GM18873 (cell line): ENCODE measurements around the gene NEMP2.

Experiments used
- ATAC-seq: cut with Tn5 transposase; IDR thresholded peaks from one replicate; pipeline ENCODE4 v1.9.1; 2021; ENCODE audit warnings: mild to moderate bottlenecking, moderate library complexity, moderate number of reproducible peaks; ENCODE audit not compliant: unreplicated experiment, low FRiP score

The NEMP2 gene

DNA sequence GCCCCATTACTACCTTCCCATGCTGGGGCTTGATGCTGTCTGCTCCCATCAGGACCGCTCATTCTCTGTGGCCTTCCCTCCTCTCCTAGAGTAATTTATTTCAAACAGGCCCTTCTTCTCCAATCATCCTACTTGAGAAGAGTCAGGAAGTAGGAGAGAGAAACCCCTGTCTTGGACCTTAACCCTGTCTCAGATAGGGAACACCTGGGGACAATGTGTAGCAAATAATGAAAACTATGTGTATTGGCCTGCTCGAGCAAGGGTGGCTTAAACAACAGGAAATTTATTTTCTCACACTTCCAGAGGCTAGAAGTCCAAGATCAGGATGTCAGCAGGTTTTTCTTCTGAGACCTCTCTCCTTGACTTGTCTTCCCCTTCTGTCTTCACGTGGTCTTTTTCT, 26.6 kb upstream of the NEMP2 start:
- no peak for ATAC-seq

DNA sequence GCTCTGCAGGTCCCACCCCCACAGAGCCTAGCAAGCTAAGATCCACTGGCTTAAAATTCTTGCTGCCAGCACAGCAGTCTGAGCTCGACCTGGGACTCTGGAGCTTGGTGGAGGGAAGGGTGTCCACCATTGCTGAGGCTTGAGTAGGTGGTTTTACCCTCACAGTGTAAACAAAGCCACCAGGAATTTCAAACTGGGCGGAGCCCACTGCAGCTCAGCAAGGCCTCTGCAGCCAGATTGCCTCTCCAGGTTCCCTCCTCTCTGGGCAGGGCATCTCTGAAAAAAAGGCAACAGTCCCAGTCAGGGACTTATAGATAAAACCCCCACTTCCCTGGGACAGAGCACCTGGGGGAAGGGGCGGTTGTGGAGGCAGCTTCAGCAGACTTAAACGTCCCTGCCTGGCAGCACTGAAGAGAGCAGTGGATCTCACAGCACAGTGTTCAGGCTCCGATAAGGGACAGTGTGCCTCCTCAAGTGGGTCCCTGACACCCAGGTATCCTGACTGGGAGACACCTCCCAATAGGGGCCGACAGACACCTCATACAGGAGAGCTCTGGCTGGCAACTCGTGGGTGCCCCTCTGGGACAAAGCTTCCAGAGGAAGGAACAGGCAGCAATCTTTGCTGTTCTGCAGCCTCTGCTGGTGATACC, 20.0 kb upstream of the NEMP2 start:
- ATAC-seq: no peak

DNA sequence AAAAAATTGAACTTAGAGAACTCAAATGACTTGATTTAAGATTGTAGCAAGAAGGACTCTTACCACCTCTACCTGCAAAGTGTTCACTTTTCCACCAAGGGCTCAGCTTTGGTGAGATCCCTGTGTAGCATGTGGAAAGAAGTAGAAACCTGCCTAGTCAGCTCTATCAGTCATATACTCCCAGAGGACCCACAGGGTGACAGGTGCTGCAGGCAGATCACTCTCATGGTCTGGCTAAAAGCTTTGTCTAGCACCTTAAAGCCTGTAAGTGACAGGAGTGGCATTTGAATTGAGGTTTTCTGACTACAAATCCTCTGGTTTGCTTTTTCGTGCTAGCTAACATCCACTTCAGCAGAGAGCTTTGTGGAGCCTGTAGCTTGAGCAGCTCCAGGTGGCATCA, 18.7 kb upstream of the NEMP2 start:
- ATAC-seq: no peak

DNA sequence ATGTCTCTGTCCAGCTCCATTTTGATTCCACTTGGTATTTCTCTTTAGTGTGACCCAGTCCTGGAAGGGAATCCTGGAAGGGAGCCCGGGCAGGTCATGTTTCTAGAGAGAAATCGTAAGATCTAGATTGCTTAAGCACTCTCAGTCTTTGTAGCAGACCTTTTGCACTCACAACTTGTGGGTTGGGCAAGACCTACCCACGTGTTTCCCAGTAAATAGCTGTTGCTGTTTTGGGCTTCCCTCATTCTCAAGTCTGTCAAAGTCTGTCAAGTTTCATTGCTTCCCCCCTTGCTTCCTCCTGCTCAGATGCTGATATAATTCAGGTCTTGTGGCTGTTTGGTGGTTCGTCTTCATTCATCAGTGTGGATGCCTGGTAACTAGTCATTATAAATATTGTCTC, 17.4 kb upstream of the NEMP2 start:
- no peak for ATAC-seq

DNA sequence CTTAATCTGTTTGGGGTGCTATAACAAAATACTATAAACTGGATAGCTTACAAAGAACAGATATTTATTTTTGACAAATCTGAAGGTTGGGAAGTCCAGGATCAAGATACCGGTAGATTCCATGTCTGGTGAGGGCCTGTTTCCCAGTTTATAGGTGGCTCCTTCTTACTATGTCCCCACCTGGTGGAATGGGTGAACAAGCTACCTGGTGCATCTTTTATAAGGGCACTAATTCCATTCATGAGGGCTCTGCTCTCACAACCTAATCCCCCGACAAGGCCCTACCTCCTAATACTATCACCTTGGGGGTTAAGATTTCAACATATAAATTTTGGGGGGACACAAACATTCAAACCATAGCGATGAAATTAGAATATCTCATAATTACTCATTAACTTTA, 15.6 kb upstream of the NEMP2 start:
- no peak for ATAC-seq

DNA sequence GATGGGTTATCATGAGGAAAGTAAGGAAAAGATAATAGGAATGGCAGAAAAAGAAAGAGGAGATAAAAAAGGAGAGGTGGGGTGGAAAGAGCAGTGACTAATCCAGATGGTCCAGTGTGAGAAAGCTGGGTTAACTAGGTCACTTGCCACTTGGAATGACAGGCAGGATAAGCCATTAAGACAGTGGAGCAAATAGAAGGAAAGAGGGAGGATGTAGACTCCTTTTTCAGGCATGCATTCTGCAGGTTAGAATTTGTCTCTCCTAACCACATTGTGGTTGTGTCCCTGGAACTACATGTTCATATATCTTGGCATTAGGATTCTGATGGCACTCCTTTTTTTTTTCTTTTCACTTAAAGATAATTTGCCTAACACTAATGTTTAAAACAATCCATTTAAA, 13.4 kb upstream of the NEMP2 start:
- no peak for ATAC-seq

DNA sequence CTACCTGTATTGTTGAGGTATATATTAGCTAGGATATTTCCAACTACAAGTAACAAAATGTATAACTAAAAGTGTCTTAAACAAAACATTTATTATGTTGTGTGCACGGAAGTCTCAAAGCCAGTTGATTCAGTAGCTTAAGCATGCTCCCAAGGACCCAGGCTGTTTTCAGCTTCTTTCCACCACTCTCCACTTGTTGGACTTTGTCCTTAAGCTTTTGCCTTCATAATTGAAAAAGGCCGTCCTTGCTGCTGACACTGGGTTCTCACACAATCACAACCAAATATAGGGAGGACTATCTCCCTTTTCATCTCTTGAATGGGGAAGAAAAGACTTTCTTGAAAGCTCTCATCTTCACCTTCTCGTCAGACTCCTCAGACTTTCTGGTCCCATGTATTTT, 12.2 kb upstream of the NEMP2 start:
- ATAC-seq: no peak

DNA sequence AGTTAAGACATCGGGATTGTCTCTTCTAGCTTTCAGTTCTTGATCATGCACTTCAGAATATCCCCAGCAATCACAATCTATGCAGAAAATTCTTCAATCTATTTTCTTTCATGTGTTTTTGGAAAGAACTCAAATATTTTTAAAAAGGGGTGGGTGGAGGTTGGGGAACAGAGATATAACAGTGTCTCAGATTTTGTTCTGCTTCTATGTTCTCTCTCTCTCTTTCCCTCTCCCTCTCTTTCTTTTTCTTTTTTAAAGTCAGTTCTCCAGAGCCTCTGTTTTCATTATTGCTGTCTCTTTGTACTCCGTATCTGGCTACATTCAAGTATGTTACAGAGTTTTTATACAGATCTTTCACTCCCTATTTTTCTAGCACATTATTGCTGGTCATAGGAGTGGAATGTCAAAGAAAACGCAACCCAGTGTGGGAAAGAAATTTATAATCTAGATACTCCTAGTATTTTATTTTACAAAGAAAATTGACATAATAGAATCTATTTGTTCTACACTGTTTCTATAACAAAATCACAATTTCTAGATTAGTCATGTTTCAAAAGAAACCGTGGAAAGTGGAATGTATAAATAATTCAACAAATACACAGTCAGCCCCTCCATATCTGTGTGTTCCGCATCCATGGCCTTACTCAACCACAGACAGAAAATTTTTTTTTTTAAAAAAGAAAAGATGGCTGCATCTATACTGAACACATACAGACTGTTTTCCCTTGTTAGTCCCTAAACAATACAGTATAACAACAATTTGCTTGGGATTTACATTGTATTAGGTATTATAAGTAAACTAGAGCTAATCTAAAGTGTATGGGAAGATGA, 11.2 kb upstream of the NEMP2 start:
- no peak for ATAC-seq

DNA sequence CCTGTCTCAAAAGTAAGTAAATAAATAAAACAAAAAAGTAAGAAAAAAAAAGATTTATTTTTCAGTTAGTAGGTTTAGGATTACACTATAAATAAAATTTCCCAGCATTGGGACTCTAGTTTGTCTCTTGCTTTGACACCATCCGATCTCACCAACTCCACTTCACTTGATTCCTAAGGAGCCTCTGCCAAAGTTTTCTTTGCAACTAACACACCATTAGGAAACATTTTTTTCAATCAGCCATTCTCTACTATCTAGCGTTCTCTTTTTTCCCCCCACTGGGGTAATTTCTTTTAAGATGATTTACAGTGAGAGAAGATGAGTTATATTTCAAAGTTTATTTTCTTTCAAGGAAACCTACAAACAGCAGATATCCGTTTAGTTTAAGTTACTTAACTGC, 10.6 kb upstream of the NEMP2 start:
- no peak for ATAC-seq

DNA sequence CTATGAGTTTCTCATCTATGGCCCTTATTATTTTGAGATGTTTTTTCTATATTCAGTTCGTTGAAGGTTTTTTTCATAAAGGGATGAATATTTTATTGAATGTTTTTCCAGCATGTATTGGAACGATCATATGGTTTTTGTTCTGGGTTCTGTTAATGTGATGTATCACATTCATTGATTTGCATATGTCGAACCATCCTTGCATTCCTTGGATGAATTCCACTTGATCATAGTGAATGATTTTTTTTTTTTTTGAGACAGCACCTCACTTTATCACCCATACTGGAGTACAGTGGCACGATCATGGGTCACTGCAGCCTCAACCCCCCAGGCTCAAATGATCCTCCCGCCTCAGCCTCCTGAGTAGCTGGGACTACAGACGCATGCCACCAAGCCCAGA, 5.5 kb upstream of the NEMP2 start:
- no peak for ATAC-seq

DNA sequence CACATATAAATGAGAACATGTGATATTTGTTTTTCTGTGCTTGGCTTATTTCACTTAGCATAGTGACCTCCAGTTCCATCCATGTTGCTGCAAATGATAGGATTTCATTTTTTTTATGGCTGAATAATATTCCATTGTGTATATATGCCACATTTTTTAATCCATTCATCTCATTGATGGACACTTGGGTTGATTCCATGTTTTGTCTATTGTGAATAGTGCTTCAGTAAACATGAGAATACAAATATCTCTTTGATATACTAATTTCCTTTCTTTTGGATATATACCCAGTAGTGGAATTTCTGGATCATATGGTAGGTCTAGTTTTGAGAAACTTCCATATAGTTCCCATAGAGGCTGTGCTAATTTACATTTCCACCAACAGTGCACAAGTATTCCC, 3.7 kb upstream of the NEMP2 start:
- no peak for ATAC-seq

DNA sequence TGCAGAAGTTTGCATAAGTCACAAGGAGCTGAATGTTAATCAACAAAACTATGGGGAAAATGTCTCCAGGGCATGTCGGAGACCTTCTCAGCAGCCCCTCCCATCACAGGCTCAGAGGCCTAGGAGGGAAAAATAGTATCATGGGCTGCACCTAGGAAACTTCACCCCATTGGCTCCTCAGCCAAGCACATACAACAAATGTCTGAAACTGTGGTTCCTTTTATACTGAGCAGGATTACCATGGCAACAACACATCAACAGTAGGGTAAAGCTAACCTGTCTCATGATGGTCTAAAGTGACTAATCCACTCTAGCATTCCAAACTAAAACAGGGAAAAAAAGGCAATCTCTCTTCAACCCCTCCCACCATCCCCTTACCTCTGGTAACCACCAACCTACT, 3.2 kb upstream of the NEMP2 start:
- no peak for ATAC-seq

DNA sequence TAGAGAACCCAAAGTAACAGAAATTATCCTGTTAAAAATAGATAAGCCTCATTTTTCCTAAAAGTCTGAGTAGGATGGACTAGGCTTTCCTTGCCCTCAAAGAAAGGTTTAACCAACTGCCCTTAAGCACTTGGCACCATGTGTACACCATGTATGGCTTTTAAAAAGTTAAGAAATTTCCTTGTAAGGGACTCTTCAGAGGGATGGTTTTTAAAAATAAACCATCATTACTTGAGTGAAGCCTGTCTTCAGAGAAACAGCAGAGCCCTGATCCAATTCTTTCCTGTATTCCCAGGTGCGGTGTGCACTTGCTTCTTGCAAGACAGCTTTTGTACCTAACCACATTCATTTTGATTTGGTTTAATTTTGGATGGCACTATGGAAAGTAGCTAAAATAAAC, 1.1 kb upstream of the NEMP2 start:
- ATAC-seq: no peak

DNA sequence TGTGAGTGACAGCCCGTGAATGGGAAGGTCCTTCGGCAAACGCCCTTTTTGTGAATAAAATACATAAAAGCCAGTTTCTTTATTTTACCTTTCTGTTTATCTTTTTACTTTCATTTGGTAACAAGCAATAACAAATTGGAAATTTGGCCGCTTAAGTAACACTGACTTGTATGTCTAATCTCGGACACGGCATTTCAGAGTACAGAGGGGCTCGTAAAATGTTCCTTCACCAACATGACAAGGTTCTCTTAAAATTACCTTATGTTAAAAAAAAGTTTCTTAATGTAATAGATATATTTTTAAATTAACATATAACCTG, 558 bp upstream of the NEMP2 start:
- ATAC-seq: no peak

DNA sequence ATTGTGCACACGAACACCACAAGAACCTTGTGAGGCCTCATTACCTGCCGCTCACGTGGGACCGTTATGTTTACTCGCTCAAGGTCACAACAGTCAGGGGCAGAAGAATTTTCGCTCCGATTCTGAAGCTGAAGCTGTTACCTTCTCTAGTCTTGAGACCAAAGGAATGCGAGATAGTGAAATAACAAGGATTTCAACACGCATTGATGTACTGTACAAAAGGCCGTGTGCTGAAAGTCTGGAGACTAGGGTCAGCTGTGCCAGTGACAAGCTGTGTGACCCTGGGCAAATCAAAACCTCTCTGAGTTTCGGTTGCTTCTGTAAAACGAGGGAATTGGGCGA, 583 bp downstream of the NEMP2 start:
- ATAC-seq: peak; percentile 27

DNA sequence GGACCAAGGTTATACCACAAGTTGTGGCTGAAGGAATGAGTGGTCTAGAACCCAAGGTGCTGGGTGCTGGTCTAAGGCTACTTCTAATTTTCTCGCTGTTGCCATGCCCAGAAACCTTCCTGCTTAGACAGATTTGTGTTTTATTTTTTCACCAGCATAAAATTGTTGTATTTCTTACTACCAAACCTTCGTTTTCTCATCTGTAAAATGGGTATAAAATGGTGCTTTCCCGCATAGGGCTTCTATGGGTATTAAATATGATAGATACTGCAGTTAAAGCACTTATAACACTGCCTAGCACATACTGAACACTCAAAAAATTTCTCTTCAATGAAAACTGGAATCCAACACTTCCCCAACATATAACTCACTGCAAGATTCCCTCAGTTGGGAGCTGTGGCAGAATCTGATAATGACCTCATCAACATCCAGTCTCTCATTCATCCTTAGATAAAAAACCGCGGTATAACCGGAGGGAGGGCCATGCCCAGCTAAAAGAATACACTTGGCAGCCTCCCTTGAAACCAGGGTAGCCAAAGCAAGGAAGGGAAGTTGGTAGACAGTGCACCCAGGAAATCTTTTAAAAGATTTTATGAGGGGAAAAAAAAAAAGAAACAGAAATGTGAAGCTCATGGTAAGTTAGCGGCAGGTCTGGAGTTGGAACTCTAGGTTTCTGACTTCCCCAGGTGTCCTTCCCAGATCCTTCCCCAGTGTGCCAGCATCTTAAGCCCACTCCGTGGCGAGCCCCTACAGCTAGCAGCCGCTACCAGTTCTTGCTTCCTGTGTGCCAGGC, 1.2 kb downstream of the NEMP2 start:
- no peak for ATAC-seq

DNA sequence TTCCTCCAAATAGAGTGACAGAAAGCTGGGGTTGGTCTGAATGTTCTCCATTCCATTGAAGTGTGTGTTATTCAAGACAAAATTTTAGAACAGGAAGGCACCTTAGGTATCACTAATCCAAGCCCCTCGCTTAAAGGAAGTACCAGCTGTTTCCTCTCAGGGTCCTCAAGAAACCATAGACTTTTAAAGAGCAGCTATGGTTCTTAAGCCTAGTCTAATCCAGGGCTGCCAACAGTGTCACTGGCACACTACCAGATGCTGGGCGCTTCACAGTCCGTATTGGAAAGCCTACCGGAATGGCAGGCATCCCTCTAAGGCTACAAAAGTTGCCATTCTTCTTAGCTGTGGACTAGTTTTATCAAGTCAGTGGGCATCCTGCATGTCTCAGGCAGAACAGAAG, 1.9 kb downstream of the NEMP2 start:
- ATAC-seq: no peak

DNA sequence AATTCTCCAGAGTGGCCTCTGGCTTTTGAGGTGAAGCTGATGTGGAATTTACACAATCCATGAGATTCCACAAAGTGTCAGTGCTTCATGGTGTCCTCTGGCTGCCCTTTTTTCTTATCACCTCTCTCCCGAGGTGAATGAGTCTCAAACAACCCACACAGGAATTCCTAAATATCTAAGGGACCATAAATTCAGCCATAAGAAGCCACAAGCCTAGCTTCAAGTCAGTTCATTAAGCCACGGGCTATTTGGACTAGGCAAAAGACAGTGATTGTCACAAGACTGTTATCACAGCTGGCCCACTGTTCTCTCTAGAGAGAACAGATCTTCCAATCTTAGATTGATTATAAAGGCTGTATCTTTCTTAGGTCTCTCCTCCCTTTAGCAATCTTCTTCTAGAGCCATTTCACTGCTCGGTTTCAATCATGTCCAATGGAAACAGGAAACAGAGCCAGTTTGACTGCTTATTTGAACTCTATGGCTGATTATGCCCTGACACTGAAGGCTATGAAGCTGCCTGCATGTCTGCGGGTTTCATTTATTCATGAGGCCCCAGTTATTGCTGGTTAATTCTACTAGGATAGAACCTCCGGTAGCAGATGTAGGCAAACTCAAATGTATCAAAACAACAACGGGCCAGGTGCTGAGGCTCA, 4.1 kb downstream of the NEMP2 start:
- no peak for ATAC-seq

DNA sequence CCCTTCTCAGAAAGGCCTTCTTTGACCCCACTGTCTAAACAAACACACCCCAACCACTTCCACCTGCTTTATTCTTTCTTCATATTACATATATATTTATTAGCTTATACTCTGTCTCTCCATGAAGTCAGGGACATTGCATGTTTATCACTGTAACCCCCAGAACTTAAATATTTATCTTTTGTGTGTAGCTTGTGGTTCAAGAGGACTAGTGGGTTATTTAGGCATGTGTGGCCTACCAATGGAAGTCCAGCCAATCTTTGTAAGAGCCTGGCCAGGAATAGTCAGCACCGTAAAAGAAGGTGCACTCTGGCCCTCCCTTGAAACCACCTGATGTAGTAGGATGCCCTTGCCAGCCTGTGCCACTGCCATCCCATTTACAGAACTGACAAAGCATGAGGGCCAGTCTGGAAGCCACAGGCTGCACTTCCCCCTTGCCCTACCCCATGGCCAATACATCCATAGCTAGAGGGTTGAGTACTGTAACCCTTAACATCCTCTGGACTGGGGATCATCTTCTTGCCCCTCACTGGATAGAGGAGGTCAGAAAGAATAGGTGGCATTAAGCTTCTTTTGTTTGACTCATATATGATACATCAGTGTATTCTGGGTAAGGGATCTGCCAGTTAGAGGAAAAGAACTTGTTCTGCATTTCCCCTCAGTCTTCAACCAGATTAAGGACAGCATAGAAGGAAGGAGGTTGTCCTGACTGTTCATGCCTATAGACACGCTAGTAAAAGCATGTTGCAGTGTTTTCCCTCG, 4.9 kb downstream of the NEMP2 start:
- ATAC-seq: no peak

DNA sequence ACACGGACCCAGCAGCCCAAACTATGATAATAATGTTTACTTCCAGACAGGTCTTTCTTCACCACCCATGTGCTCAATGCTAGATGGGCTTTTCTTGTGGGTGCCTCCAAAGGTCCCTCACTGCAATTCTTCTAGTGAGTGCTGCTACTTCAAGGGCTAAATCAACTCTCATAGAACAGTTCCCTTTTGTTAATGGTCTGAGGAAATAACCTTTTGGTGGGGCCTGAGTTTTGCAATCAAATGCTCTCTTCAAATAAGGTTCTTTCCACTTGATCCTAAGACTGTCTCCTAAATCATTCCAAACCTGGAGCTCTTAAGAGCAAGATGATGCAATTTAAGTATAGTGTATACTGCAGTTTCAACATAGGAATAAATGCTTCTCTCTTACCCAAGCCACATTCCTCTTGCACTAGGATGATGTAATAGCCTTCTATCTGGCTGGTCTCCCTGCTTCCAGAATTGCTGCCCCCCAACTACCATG, 6.0 kb downstream of the NEMP2 start:
- ATAC-seq: no peak
